KOPT-K1 (cell line): Measurements from ENCODE around the gene SAMD7.

Source experiments
- H3K27ac ChIP-seq: fragments of 200-600 bp; sonication (generic); 2 replicates; pipeline ENCODE4 v1.5.1; 2016; ENCODE audit warnings: antibody characterized with exemption, mild to moderate bottlenecking, low read depth, low read length; ENCODE audit not compliant: poor library complexity, severe bottlenecking
- H3K36me3 ChIP-seq: fragments of 200-600 bp; sonication (generic); 2 replicates; pipeline ENCODE4 v1.5.1; 2017; ENCODE audit warnings: antibody characterized with exemption, mild to moderate bottlenecking, low read length, moderate library complexity; ENCODE audit not compliant: insufficient read depth
- H3K9me3 ChIP-seq: fragments of 200-600 bp; sonication (generic); 2 replicates; pipeline ENCODE4 v1.5.1; 2017; ENCODE audit warnings: antibody characterized with exemption, low read length, mild to moderate bottlenecking; ENCODE audit not compliant: insufficient read depth, poor library complexity, severe bottlenecking

The SAMD7 gene

DNA sequence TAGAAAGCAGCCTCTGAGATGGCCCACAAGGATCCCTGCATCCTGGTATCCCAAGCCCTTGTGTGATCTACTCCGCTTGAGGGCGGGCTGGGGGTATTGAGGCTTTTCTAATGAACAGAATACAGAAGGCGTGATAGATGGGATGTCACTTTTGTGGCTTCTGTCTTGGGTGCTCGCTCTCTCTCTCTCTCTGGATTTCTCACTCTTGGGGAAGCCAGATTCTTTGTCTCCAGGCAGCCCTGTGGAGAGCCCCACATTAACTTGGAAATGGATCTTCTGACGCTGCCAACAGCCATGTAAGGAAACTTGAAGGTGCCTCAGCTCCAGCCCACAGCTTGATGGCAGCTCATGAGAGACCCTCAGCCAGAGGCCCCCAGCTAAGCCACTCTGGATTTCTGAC is 28.4 kb downstream of the SAMD7 start:
- Histone ChIP-seq H3K36me3 (no peaks in the 10 kb centered on the region), H3K9me3 (no peaks in the 10 kb centered on the region), H3K27ac (no peak overlapping the region)

DNA sequence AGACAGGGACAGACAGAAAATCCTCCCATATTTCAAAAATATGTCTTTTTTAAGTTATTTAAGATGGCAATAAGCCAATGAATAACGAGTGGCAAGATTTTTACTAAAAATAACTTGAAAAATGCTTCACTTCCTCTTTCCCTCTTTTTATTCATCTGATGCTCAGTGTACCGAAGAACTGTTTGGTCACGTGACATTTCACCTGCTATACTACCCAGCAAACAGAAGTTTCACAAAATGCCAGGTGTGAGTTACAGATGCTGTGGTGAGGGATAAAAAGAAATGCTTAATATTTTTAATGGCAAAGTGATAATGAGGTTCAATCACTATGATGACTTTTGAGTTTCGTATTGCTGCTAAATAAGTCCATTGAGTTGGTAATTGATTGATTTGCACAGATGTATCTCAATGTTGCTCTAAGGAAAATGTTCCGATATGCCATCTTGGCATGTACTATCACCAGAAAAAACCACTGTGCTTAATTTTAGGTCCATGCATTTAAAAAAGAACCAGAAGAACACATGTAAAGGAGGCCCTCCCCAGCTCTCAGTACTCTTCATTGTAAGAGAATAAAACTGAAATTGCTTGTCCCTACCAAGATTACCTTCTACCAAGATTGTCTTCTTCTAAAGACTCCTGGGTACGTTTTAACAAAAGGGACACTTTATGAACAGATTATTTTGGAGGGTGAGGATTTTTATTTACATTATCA is 29.3 kb downstream of the SAMD7 start:
- no peaks in the 10 kb centered on the region for H3K36me3 ChIP-seq
- no peak overlapping the region for H3K27ac ChIP-seq
- no peaks in the 10 kb centered on the region for H3K9me3 ChIP-seq

DNA sequence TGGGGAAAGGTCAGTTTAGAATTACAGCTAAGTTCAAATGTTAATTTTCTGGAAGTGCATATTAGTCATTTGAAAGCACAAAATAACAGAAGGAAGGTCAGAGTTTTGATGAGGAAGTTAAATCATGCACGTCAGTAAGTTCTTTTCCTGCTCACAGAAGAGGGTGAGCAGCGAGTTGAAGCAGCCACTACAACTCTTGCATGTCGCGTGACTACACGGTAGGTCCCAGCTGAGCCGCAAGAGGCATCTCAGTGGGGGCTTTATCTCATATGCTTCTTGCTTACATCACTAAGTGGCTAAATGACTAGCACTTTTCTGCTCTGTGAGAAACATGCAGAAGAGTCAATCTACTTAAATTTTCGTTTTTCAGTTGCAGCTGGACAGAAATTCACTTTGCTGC is 33.9 kb downstream of the SAMD7 start:
- Histone ChIP-seq H3K9me3 (no peaks in the 10 kb centered on the region), H3K36me3 (no peaks in the 10 kb centered on the region), H3K27ac (no peak overlapping the region)

DNA sequence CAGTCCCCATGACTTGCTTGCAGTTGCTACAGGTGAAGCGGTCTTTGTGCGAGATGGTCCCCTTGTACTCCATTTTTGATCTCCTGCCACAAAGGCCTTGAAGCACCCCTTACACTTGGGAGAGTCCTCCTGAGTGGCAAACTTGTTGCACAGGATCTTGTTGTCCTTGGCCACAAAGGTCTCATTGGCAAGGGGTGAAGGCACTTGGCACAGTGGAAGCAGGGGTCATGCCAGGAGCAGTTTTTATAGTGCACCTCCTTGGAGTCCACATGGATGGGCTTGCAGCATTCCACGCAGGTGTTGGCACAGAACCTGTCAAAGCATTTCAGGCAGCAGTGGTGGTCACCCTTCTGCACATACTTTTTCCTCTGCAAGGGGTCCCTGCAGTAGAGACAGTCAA is 35.0 kb downstream of the SAMD7 start:
- no peak overlapping the region for H3K27ac ChIP-seq
- no peaks in the 10 kb centered on the region for H3K36me3 ChIP-seq
- no peaks in the 10 kb centered on the region for H3K9me3 ChIP-seq

DNA sequence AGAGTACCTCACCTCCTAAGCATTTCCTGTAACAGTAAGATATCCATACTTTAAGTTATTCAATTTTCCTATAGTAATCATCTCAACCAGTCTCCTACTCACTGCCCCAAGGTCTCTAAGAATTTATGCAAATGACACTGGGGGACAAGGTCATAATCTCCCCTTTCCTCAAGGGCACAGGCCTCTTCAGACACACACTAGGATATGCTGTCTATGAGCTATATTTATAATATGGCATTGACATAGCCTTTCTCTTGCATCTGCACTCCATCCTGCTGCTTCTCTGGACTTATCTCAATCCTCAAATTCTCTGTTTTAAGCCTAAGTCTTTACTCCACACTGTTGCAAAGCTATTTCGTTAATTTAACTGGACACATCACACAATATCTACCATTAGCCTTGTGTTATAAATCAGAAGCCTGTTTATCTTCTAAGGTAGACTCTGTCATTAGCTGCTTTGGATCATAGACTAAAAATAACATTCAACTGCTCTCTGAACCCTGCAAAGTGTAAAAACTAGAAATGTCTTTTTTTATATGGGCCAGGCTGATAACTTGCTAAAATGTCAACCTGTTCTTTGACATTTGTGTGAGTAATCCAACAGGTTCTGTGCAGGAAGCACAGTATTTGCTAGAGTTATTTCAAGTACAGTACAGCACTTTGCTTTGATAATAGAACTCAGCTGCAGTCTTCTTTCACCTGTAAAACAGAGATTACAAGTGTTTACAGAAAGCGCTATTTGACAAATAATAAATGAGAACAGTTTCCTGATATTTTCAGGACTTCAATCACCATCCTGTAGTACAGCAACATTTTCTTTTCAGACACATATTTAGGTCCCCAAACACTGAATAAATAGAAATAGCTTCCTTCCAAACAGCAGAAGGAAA is 37.4 kb downstream of the SAMD7 start:
- Histone ChIP-seq H3K9me3 (no peaks in the 10 kb centered on the region), H3K36me3 (no peaks in the 10 kb centered on the region), H3K27ac (no peak overlapping the region)

DNA sequence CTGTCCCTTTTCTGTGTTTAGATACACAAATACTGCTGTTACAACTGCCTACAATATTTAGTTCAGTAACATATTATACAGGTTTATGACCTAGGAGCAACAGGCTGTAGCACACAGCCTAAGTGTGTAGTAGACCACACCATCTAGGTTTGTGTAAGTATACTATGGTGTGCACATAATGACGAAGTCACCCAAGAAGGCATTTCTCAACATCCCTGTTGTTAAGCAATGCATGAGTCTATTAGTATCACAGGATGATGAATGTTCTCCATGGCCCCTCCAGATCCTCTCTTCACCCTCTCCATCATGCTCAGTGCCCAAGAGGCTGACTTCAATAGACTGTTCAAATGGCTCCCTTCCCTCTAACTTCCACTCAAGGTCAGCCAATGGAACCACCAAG is 40.7 kb downstream of the SAMD7 start:
- no peaks in the 10 kb centered on the region for H3K36me3 ChIP-seq
- no peak overlapping the region for H3K27ac ChIP-seq
- no peaks in the 10 kb centered on the region for H3K9me3 ChIP-seq

DNA sequence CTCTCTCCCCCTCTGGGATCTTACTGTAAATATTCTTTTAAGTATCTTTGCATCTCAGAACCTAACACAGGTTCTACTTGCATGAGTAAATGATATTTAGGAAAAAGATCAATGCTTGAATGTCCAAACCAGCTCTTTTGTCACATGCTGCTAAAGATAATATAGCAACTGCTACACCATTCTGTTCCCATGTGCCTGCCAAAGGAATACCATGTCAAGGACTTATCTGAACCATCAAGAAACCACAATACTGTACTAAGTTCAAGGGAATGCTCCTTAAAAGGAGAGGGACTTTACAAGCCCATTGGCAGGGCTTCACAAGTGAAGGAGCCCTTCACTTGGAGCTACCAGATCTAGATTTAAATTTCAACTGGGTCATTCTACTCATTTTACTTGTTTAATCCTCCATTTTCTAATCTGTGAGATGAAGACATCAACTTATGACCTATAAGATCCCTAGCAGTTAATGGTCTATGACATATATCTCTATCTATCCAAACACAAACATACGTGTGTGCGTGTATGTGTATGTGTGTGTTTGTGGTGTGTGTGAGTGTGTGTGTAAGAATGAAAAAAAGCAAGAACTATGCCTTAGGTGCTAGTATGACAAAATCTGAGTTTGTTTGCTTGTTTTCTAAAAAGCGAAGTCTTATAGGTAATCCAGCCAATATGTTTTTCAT is 42.2 kb downstream of the SAMD7 start:
- H3K36me3 ChIP-seq, result no peaks in the 10 kb centered on the region
- H3K27ac ChIP-seq, result no peak overlapping the region
- H3K9me3 ChIP-seq, result no peaks in the 10 kb centered on the region

DNA sequence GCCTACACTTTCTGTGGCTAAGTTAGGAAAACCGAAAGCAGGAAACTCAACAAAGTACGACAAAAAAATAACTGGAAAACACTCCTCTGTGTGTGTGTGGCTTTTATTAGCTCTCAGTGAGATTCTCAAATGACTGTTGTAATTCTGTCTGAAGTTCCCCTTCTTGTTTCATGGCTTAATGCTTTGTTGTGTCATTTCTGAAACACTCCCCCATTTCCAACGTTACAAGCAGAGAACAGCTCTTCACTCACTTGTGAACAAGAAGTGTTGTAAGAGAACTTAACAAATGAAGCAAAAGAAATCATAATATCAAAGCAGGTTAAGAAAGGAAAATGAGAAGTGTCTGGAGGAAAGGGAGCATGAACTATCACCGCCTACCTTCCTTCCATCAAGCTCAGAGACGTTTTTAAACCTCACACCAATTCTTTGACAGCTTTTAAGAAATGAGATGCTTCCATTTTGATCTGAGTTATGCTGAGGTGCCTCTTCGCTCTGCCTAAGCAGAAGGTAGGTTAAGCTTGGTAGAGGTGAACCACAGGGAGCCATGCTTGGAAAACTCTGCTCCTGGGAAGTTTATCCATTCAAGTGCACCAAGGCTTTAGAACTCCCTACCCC is 42.9 kb downstream of the SAMD7 start:
- Histone ChIP-seq H3K27ac (no peak overlapping the region), H3K9me3 (no peaks in the 10 kb centered on the region), H3K36me3 (no peaks in the 10 kb centered on the region)

DNA sequence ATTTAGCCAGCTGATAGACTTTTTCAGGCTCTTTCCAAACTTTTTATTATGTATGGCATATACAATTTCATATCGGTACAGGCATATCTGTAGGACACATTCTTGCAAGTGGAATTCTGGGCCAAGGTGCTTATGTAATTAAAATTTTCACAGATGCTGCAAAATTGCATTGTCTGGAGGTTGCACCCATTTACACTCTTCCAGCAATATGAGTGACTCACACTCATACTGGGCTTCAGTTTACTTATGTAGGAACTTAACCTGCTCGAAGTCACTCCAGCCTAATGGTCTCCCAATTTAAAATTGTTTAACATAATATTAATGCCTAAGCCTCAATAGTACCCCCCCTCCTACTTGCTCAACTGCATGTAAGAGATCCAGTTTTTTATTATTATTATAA is 44.0 kb downstream of the SAMD7 start:
- H3K9me3 ChIP-seq, result no peaks in the 10 kb centered on the region
- H3K27ac ChIP-seq, result no peak overlapping the region
- no peaks in the 10 kb centered on the region for H3K36me3 ChIP-seq

DNA sequence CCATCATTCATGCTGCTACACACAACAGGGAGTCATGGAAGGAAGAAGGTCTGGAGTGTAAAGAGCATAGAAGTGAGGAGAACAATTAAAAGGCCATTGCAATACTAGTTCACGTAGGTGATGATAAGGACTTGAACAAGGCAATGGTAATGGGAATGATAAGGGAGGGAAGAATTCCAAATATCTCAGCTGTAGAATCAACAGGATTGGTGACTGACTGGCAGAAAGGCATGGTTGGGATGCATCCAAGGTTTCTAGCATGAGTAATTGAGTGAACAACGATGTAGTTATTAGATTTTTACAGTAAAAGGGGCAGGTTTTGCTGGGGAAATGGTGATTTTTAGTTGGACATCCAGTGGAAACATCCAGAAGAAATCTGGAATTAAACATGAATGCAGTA is 52.8 kb downstream of the SAMD7 start:
- 0 out of 2 replicates have a peak, but pooled peaks cover 1% of the 10 kb centered on the region for H3K36me3 ChIP-seq
- no peak overlapping the region for H3K27ac ChIP-seq
- H3K9me3 ChIP-seq, result no peaks in the 10 kb centered on the region

DNA sequence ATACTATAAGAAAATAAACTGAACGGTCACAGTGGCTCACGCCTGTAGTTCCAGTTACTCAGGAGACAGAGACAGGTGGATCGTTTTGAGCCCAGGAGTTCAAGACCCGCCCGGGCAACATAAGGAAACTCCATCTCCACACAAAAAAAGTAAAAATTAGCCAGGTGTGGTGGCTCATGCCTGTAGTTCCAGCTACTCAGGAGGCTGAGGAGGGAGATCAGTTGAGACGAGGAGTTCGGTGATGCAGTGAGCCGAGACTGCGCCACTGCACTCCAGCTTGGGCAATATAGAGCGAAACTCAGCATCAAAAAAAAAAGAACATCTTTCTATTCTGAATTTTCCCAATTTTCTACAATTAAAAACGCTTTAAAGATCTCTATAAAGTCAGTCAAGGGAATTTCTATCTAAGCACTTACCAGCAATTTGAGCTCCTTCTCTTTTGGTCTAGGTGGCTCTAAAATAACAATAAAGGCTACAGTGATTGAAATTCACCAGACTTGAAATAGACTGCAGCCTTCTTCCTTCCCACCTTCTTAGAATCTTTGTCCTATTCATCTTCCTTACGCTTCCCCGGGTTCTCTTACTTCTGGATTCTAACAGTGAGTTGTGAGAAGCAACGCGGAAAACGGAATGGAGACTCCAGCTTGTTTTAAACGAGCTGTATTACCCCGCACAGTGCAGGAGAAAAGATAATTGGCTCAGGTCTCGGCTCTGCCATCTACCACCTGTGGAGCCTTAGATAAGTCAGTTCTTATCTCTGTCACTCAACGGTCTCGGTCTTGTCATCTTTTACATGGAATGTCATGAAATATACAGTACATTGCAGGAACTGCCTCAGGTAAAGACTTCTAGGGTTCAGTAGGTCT is 54.4 kb downstream of the SAMD7 start:
- peak overlapping the region; percentile 55 for H3K27ac ChIP-seq
- H3K9me3 ChIP-seq, result no peaks in the 10 kb centered on the region
- H3K36me3 ChIP-seq, result peaks cover 11% of the 10 kb centered on the region; the same call in 1 of the 2 replicates

DNA sequence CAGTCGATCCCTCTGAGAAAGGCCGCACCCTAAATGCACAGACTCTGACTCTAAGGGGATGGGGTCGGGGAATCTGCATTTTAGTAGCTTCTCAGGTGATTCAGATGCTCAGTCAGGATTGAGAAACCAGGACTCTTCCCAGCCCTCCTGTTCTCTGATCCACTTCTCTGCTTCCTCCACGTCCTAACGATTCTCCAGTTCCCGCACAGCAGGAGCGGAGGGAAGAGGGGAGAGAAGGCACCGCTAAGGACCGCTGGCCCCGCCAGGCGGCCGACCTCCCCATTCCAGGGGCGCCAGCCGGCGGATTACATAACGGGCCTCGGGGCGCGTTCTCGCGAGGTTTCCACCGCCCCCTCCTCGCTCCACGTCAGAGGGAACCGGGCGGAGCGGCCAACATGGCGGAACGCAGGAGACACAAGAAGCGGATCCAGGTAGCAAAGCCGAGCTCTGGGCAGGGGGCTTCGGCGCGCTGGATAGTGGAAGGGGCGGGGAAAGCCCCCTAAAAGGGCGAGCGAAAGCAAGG is 55.1 kb downstream of the SAMD7 start, which contains the start of gene SEC62:
TSS of gene SEC62 (plus strand) at position 380 of the 523 bp plus-strand sequence. CDS start at position 396, 16 bp downstream.
- peaks cover 11% of the 10 kb centered on the region; the same call in 1 of the 2 replicates for H3K36me3 ChIP-seq
- peak within 1 kb of the TSS; percentile 55 for H3K27ac ChIP-seq
- no peaks in the 10 kb centered on the region for H3K9me3 ChIP-seq

DNA sequence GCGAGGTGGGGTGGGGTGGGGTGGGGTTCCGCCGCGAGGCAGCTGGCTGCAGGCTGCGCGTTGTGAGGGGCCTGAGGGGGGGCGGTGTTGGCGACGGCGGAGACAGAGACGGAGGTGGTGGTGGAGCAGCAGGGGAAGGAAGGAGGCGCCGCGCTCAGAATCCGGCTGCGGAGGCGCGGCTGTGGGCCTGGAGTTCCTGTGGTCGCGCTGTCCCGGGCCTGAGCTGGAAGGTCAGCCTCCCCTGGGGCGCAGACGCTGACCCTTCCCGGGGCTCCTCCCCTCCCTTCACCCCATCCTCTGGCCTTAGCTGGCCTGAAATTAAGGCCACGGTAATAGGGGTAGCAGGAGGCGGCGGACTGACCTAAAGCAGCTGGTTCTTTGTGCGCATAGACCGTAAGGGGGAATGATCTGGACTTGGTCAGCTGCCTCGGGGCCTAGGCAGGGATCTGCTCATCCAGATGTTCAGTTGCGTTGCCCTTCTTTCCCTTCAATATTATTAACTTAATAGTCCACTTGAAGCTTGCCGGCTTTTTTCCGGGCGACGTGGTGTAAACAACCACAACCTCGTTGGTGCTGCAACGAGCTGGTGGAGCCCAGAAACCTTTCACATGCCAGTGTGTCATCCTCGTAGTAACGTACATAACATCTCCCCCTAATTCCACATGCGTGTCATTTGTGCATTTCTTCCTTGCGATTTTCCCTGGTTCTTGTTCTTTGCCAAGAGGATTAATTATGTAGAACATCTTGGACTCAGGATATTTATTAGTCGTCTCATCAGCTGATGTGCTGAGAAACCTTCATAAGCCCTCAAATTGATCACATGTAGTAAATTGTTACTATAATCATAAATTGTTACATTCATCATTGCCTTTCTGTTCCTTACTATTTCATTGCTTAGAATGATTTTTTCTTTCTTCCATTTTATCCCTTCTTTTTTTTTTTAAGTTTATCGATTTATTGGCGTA is 55.9 kb downstream of the SAMD7 start:
- H3K9me3 ChIP-seq, result no peaks in the 10 kb centered on the region
- H3K36me3 ChIP-seq, result peaks cover 15% of the 10 kb centered on the region
- peak overlapping the region; percentile 55 for H3K27ac ChIP-seq
